GM23338 (cell line): Measurements from ENCODE around the gene EPC1. TPM values are rescaled to one million over a fixed set of nuclear protein-coding genes. Genes with fewer than 3 reads are reported as not detected.

Source experiments
- ATAC-seq: fragments of 200-7000 bp; cut with Tn5 transposase; 3 replicates; pipeline ENCODE4 v1.9.1; 2020
- DNase-seq: peaks from one replicate; pipeline ENCODE4 v3.0.0-alpha.2; 2015; ENCODE audit warnings: low spot score
- H2AFZ ChIP-seq: fragments of 200-600 bp; sonication (generic); 2 replicates; pipeline ENCODE4 v1.8.0; 2016; ENCODE audit warnings: antibody characterized with exemption, mild to moderate bottlenecking, moderate library complexity
- H3F3A ChIP-seq: fragments of 200-600 bp; sonication (generic); replicated peaks from 2 replicates; pipeline ENCODE4 v1.8.0; 2017; ENCODE audit warnings: antibody characterized with exemption, mixed run types, low read depth
- H3K27ac ChIP-seq: fragments of 200-600 bp; sonication (generic); 2 replicates; pipeline ENCODE4 v1.6.1; 2016; ENCODE audit warnings: low read depth
- H3K27me3 ChIP-seq: fragments of 200-600 bp; sonication (generic); 2 replicates; pipeline ENCODE4 v1.8.0; 2016; ENCODE audit warnings: mild to moderate bottlenecking, mixed run types, moderate library complexity; ENCODE audit not compliant: insufficient read depth
- H3K36me3 ChIP-seq: fragments of 200-600 bp; sonication (generic); 2 replicates; pipeline ENCODE4 v1.8.0; 2016; ENCODE audit warnings: mild to moderate bottlenecking; ENCODE audit not compliant: insufficient read depth
- H3K4me1 ChIP-seq: fragments of 200-600 bp; sonication (generic); 2 replicates; pipeline ENCODE4 v1.8.0; 2016; ENCODE audit warnings: mild to moderate bottlenecking, moderate library complexity; ENCODE audit not compliant: insufficient read depth
- H3K4me2 ChIP-seq: fragments of 200-600 bp; sonication (generic); 2 replicates; pipeline ENCODE4 v1.7.1; 2017; ENCODE audit warnings: mixed run types
- H3K4me3 ChIP-seq: fragments of 200-600 bp; sonication (generic); 2 replicates; pipeline ENCODE4 v1.6.1; 2016; ENCODE audit warnings: mixed run types
- H3K79me2 ChIP-seq: fragments of 200-600 bp; sonication (generic); replicated peaks from 2 replicates; pipeline ENCODE4 v1.8.0; 2017; ENCODE audit warnings: mild to moderate bottlenecking; ENCODE audit not compliant: insufficient read depth
- H3K9me2 ChIP-seq: fragments of 200-600 bp; sonication (generic); 2 replicates; pipeline ENCODE4 v1.8.0; 2017; ENCODE audit not compliant: insufficient read depth
- H4K20me1 ChIP-seq: fragments of 200-600 bp; sonication (generic); replicated peaks from 2 replicates; pipeline ENCODE4 v1.8.0; 2017; ENCODE audit warnings: mild to moderate bottlenecking; ENCODE audit not compliant: insufficient read depth
- H3K27ac Mint-ChIP-seq: 2 replicates; pipeline ENCODE4 v1.8.0; 2020; ENCODE audit warnings: inconsistent platforms, mild to moderate bottlenecking, moderate library complexity, mixed read lengths
- H3K27me3 Mint-ChIP-seq: 3 replicates; pipeline ENCODE4 v1.8.0; 2022; ENCODE audit warnings: low read depth, mild to moderate bottlenecking, moderate library complexity, mixed read lengths, inconsistent platforms; ENCODE audit not compliant: insufficient read depth, poor library complexity
- H3K36me3 Mint-ChIP-seq: 3 replicates; pipeline ENCODE4 v1.8.0; 2021; ENCODE audit warnings: low read depth, mild to moderate bottlenecking, inconsistent platforms, moderate library complexity, mixed read lengths
- H3K4me1 Mint-ChIP-seq: 3 replicates; pipeline ENCODE4 v1.8.0; 2020; ENCODE audit warnings: mild to moderate bottlenecking, inconsistent platforms, mixed read lengths
- H3K4me3 Mint-ChIP-seq: 3 replicates; pipeline ENCODE4 v1.8.0; 2021; ENCODE audit warnings: moderate library complexity, mild to moderate bottlenecking, inconsistent platforms, mixed read lengths
- H3K9me3 Mint-ChIP-seq: 3 replicates; pipeline ENCODE4 v1.8.0; 2020; ENCODE audit warnings: moderate library complexity, mild to moderate bottlenecking, inconsistent platforms, mixed read lengths
- CREB1 ChIP-seq: fragments of 250-450 bp; sonication (Bioruptor Pico); IDR thresholded peaks from 2 replicates; pipeline ENCODE4 v1.5.0; 2020; ENCODE audit warnings: low read depth, mild to moderate bottlenecking, moderate library complexity
- EZH2 ChIP-seq: fragments of 200-600 bp; sonication (generic); IDR thresholded peaks from one replicate; pipeline ENCODE4 v1.8.0; 2017; ENCODE audit warnings: antibody characterized with exemption, mild to moderate bottlenecking, low read depth; ENCODE audit not compliant: unreplicated experiment
- EZH2phosphoT487 ChIP-seq: fragments of 200-600 bp; sonication (generic); IDR thresholded peaks from one replicate; pipeline ENCODE4 v1.8.1; 2018; ENCODE audit warnings: antibody characterized with exemption; ENCODE audit not compliant: unreplicated experiment
- JUNB ChIP-seq: IDR thresholded peaks from one replicate; pipeline ENCODE4 v1.6.1; 2016; ENCODE audit warnings: antibody characterized with exemption; ENCODE audit not compliant: unreplicated experiment
- NANOG ChIP-seq: IDR thresholded peaks from 2 replicates; pipeline ENCODE4 v1.6.1; 2016; ENCODE audit warnings: antibody characterized with exemption, borderline replicate concordance
- POLR2AphosphoS5 ChIP-seq: IDR thresholded peaks from 2 replicates; pipeline ENCODE4 v1.6.1; 2016; ENCODE audit warnings: antibody characterized with exemption, low read depth
- STAT1 ChIP-seq: IDR thresholded peaks from one replicate; pipeline ENCODE4 v1.6.1; 2016; ENCODE audit warnings: antibody characterized with exemption; ENCODE audit not compliant: unreplicated experiment
- ZNF114 ChIP-seq: fragments of 250-450 bp; sonication (Bioruptor Pico); IDR thresholded peaks from 2 replicates; pipeline ENCODE4 v1.5.0; 2020; ENCODE audit warnings: mild to moderate bottlenecking, moderate library complexity
- polyA plus RNA-seq: library from polyadenylated mRNA; unstranded; fragments of >200 nt; fragmentation: Nextera tagmentation; extraction: Ambion mirVana; gene quantifications from 2 replicates; pipeline ENCODE4 v1.2.1, GENCODE V29; 2016
- total RNA-seq: library from RNA; depleted of rRNA; stranded (reverse); fragments of >200 nt; shearing (Covaris generic); gene quantifications from 2 replicates; pipeline ENCODE4 v1.2.3, GENCODE V29; 2014
- TF ChIP-seq, protein P1 (sequence below): IDR thresholded peaks from one replicate; pipeline ENCODE4 v1.6.1; 2018; ENCODE audit warnings: antibody characterized with exemption; ENCODE audit not compliant: unreplicated experiment
- TF ChIP-seq, protein P2 (sequence below): fragments of 250-450 bp; sonication (Bioruptor Pico); IDR thresholded peaks from 2 replicates; pipeline ENCODE4 v1.5.0; 2020; ENCODE audit warnings: mild to moderate bottlenecking, moderate library complexity
- TF ChIP-seq, protein P3 (sequence below): IDR thresholded peaks from 2 replicates; pipeline ENCODE4 v1.6.1; 2016; ENCODE audit warnings: antibody characterized with exemption

Gene EPC1
- total and polyA plus RNA-seq, 2 experiments from 2014 or later: 24.1 to 25.9 TPM

DNA sequence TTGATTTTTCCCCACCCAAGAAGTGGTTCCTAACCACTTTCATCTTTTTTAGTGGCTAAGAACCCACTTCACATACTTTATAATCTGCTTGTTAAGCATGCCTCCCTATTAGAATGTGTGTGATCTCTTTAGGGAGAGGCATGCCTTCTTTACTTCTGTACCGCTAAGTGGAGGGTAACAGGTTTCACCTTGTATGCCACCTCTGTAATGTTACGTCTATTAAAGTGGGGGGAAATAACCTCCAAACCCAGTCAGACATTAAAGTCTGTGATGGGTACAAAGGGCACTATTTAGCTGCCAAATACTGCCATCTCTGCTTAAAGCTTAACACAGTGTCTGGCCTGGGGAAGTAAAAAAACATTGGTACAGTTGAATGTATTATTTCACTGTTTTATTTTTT is 51.9 kb downstream of the EPC1 start (continued):
- TF ChIP-seq, protein P1, sequence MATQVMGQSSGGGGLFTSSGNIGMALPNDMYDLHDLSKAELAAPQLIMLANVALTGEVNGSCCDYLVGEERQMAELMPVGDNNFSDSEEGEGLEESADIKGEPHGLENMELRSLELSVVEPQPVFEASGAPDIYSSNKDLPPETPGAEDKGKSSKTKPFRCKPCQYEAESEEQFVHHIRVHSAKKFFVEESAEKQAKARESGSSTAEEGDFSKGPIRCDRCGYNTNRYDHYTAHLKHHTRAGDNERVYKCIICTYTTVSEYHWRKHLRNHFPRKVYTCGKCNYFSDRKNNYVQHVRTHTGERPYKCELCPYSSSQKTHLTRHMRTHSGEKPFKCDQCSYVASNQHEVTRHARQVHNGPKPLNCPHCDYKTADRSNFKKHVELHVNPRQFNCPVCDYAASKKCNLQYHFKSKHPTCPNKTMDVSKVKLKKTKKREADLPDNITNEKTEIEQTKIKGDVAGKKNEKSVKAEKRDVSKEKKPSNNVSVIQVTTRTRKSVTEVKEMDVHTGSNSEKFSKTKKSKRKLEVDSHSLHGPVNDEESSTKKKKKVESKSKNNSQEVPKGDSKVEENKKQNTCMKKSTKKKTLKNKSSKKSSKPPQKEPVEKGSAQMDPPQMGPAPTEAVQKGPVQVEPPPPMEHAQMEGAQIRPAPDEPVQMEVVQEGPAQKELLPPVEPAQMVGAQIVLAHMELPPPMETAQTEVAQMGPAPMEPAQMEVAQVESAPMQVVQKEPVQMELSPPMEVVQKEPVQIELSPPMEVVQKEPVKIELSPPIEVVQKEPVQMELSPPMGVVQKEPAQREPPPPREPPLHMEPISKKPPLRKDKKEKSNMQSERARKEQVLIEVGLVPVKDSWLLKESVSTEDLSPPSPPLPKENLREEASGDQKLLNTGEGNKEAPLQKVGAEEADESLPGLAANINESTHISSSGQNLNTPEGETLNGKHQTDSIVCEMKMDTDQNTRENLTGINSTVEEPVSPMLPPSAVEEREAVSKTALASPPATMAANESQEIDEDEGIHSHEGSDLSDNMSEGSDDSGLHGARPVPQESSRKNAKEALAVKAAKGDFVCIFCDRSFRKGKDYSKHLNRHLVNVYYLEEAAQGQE: no peak
- no peak for TF ChIP-seq CREB1 (CRISPR knock-in tag)
- TF ChIP-seq EZH2phosphoT487: no peak
- TF ChIP-seq NANOG: no peak
- no peak for TF ChIP-seq JUNB

- Histone ChIP-seq H3K9me2 (no peaks in the 10 kb centered on the region), H2AFZ (no peak overlapping the region), H3K4me1 (peaks cover 8% of the 10 kb centered on the region; the same call in 1 of the 2 replicates), H3K4me3 (no peak overlapping the region), H3K27me3 (no peaks in the 10 kb centered on the region), H3K36me3 (peaks cover 15% of the 10 kb centered on the region), H3F3A (no peaks in the 10 kb centered on the region), H3K4me2 (no peak overlapping the region), H4K20me1 (no peaks in the 10 kb centered on the region), H3K27ac (no peak overlapping the region), H3K79me2 (peaks cover 52% of the 10 kb centered on the region)
- Mint-ChIP-seq H3K36me3 (peaks cover 24% of the 10 kb centered on the region; the same call in 2 of the 3 replicates), H3K4me1 (peaks cover 3% of the 10 kb centered on the region; the same call in 1 of the 3 replicates), H3K9me3 (no peaks in the 10 kb centered on the region), H3K27ac (no peak overlapping the region), H3K4me3 (no peak overlapping the region), H3K27me3 (peaks cover 2% of the 10 kb centered on the region)
- DNase-seq (no peak), ATAC-seq (no peak)
- TF ChIP-seq EZH2 (no peak), NANOG (no peak), JUNB (no peak), ZNF114 (CRISPR knock-in tag) (no peak), POLR2AphosphoS5 (no peak), STAT1 (no peak)
- TF ChIP-seq, protein P1: no peak
- TF ChIP-seq, protein P2, sequence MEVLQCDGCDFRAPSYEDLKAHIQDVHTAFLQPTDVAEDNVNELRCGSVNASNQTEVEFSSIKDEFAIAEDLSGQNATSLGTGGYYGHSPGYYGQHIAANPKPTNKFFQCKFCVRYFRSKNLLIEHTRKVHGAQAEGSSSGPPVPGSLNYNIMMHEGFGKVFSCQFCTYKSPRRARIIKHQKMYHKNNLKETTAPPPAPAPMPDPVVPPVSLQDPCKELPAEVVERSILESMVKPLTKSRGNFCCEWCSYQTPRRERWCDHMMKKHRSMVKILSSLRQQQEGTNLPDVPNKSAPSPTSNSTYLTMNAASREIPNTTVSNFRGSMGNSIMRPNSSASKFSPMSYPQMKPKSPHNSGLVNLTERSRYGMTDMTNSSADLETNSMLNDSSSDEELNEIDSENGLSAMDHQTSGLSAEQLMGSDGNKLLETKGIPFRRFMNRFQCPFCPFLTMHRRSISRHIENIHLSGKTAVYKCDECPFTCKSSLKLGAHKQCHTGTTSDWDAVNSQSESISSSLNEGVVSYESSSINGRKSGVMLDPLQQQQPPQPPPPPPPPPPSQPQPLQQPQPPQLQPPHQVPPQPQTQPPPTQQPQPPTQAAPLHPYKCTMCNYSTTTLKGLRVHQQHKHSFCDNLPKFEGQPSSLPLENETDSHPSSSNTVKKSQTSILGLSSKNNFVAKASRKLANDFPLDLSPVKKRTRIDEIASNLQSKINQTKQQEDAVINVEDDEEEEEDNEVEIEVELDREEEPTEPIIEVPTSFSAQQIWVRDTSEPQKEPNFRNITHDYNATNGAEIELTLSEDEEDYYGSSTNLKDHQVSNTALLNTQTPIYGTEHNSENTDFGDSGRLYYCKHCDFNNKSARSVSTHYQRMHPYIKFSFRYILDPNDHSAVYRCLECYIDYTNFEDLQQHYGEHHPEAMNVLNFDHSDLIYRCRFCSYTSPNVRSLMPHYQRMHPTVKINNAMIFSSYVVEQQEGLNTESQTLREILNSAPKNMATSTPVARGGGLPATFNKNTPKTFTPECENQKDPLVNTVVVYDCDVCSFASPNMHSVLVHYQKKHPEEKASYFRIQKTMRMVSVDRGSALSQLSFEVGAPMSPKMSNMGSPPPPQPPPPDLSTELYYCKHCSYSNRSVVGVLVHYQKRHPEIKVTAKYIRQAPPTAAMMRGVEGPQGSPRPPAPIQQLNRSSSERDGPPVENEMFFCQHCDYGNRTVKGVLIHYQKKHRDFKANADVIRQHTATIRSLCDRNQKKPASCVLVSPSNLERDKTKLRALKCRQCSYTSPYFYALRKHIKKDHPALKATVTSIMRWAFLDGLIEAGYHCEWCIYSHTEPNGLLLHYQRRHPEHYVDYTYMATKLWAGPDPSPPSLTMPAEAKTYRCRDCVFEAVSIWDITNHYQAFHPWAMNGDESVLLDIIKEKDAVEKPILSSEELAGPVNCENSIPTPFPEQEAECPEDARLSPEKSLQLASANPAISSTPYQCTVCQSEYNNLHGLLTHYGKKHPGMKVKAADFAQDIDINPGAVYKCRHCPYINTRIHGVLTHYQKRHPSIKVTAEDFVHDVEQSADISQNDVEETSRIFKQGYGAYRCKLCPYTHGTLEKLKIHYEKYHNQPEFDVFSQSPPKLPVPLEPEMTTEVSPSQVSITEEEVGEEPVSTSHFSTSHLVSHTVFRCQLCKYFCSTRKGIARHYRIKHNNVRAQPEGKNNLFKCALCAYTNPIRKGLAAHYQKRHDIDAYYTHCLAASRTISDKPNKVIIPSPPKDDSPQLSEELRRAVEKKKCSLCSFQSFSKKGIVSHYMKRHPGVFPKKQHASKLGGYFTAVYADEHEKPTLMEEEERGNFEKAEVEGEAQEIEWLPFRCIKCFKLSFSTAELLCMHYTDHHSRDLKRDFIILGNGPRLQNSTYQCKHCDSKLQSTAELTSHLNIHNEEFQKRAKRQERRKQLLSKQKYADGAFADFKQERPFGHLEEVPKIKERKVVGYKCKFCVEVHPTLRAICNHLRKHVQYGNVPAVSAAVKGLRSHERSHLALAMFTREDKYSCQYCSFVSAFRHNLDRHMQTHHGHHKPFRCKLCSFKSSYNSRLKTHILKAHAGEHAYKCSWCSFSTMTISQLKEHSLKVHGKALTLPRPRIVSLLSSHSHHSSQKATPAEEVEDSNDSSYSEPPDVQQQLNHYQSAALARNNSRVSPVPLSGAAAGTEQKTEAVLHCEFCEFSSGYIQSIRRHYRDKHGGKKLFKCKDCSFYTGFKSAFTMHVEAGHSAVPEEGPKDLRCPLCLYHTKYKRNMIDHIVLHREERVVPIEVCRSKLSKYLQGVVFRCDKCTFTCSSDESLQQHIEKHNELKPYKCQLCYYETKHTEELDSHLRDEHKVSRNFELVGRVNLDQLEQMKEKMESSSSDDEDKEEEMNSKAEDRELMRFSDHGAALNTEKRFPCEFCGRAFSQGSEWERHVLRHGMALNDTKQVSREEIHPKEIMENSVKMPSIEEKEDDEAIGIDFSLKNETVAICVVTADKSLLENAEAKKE (CRISPR knock-in tag): no peak
- TF ChIP-seq, protein P3, sequence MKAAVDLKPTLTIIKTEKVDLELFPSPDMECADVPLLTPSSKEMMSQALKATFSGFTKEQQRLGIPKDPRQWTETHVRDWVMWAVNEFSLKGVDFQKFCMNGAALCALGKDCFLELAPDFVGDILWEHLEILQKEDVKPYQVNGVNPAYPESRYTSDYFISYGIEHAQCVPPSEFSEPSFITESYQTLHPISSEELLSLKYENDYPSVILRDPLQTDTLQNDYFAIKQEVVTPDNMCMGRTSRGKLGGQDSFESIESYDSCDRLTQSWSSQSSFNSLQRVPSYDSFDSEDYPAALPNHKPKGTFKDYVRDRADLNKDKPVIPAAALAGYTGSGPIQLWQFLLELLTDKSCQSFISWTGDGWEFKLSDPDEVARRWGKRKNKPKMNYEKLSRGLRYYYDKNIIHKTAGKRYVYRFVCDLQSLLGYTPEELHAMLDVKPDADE: no peak
Observed at GRCh38 chr10:32293581-32293980, 53.4 kb downstream of the EPC1 start.
